SK-N-SH (cell line): ENCODE measurements around the gene HBEGF.

Source experiments
- EP300 ChIP-seq, 2 experiments: IDR thresholded peaks; 2 replicates each; pipeline versions ENCODE4 v1.4.0 to v1.6.1; 2012; ENCODE audit warnings: borderline replicate concordance in 1 of 2, low read depth in 1 of 2, low read length in 1 of 2
- EZH2phosphoT487 ChIP-seq: fragments of 200-600 bp; sonication (generic); IDR thresholded peaks from 2 replicates; pipeline ENCODE4 v1.6.1; 2017; ENCODE audit warnings: low read depth, mixed run types, mild to moderate bottlenecking, antibody characterized with exemption, moderate library complexity, borderline replicate concordance
- NRF1 ChIP-seq: IDR thresholded peaks from 2 replicates; pipeline ENCODE4 v1.6.1; 2012; ENCODE audit warnings: low read depth, mild to moderate bottlenecking, low read length
- POLR2AphosphoS5 ChIP-seq: IDR thresholded peaks from 2 replicates; pipeline ENCODE4 v1.6.1; 2012; ENCODE audit warnings: low read depth, low read length
- RAD21 ChIP-seq: IDR thresholded peaks from 2 replicates; pipeline ENCODE4 v1.6.1; 2012; ENCODE audit warnings: mild to moderate bottlenecking, low read length
- YY1 ChIP-seq: IDR thresholded peaks from 2 replicates; pipeline ENCODE4 v1.4.0; 2012; ENCODE audit warnings: low read depth, mild to moderate bottlenecking
- TF ChIP-seq, protein P1 (sequence below): fragments of 200-600 bp; sonication (generic); IDR thresholded peaks from 2 replicates; pipeline ENCODE4 v1.6.1; 2017; ENCODE audit warnings: antibody characterized with exemption, mild to moderate bottlenecking, moderate library complexity
- TF ChIP-seq, protein P2 (sequence below): IDR thresholded peaks from 2 replicates; pipeline ENCODE4 v1.4.0; 2012; ENCODE audit warnings: low read depth

DNA sequence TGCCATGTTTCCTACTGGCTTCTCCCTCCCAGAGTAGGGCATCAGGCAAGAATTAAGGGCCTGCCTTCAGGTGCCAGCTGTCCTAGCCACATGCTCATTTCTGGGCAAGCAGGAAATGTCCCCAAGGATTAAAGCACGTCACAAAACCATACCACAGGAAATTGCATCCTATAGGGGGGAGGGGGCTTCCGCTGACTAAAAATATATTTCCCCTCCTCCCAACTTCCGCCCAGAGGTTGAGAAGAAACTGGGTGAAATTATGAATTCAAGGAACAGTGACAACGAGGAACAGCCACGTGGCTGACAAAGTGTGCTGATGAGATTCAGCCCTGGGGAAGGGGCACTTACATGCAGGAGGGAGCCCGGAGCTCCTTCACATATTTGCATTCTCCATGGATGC is 4.1 kb downstream of the HBEGF start:
- no peak for TF ChIP-seq EP300 (IDR thresholded peaks at IDR 0.05; ENCODE audit: borderline replicate concordance in 1 of 2, low read depth in 1 of 2, low read length in 1 of 2)
- no peak for TF ChIP-seq EZH2phosphoT487
- TF ChIP-seq, protein P1, sequence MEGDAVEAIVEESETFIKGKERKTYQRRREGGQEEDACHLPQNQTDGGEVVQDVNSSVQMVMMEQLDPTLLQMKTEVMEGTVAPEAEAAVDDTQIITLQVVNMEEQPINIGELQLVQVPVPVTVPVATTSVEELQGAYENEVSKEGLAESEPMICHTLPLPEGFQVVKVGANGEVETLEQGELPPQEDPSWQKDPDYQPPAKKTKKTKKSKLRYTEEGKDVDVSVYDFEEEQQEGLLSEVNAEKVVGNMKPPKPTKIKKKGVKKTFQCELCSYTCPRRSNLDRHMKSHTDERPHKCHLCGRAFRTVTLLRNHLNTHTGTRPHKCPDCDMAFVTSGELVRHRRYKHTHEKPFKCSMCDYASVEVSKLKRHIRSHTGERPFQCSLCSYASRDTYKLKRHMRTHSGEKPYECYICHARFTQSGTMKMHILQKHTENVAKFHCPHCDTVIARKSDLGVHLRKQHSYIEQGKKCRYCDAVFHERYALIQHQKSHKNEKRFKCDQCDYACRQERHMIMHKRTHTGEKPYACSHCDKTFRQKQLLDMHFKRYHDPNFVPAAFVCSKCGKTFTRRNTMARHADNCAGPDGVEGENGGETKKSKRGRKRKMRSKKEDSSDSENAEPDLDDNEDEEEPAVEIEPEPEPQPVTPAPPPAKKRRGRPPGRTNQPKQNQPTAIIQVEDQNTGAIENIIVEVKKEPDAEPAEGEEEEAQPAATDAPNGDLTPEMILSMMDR = no peak
- TF ChIP-seq POLR2AphosphoS5 = no peak
- TF ChIP-seq, protein P2, sequence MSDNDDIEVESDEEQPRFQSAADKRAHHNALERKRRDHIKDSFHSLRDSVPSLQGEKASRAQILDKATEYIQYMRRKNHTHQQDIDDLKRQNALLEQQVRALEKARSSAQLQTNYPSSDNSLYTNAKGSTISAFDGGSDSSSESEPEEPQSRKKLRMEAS = no peak
- TF ChIP-seq RAD21 = no peak
- no peak for TF ChIP-seq NRF1
- TF ChIP-seq YY1 = no peak
